HG03575 (cell line): ENCODE results near the gene UBE2Q1.
A peak's percentile ranks its signal among the peaks of the same experiment; 100 is the strongest.

ENCODE experiments used
- ATAC-seq: cut with Tn5 transposase; IDR thresholded peaks from one replicate; pipeline ENCODE4 v1.9.1; 2021; ENCODE audit not compliant: unreplicated experiment, insufficient number of reproducible peaks, low FRiP score; ENCODE audit errors: extremely low read depth

Gene UBE2Q1

DNA sequence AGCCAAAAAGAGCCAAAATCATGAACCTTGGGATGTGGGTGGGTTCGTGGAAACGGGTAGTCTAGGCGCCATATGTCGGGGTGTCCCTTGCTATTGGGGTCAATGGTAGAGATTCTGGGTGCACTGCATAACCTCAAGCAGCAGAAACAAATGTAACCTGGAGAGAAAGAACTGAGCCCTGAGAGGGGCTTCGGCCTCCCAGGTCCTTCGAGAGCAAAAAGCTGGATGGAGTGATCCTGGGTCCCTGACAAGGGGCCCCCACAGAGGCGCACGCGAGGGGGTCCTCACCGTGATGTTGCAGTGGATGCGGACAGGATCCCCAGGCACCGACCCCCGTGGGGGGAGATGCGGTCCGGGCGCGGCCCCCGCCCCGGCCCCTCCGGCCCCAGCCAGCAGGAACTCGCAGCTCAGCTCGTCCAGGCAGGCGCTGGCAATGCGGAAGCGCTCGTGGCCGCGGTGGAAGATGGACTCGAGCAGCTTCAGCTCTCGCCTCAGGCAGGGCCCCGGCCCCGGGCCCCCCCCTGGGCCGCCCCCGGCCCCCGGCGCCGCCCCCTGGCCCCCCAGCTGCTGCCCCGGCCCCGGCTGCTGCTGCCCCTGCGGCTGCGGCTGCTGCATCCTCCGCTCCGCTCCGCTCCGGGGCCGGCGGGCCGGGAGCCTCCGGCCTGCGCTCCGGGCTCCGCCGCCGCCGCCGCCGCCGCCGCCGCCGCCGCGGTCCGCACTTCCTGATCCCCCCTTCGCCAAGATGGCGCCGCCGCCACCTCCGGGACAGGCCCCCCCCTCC lies at the start of gene UBE2Q1:
Gene UBE2Q1, minus strand, starts transcription at position 724 of the 781 bp plus-strand sequence. Its CDS starts 109 bp downstream, at position 615.
- no peak for ATAC-seq

DNA sequence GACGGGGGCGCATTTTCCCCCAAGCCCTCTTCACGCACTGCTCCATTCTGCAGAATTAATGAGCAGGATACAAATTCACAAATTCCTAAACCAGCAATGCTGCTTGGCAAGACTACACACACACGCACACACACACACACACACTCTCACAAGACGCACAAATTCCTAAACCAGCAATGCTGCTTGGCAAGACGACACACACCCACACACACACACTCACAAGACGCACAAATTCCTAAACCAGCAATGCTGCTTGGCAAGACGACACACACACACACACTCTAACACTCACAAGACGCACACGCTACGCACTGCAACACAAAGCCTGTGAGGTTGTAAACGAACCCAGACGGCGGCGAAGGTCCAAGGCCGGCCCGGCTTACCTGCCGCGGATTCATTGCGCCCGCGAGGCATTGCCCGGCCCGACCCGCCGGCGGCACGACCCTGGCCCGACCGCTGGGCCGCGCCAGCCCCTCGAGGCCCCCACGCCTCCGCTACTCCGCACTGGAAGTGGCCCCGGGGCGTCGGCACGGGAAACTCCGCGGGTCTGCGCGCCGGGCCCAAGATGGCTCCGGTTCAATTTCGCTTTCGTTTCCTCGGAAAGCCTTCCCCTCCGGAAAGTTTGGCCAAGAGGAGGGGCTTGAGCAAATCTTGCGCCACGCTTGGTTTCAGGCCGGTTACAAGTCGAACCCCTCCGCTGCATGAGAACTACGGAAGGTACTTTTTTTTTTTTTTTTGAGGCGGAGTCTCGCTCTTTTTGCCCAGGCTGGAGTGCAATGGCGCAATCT lies 49.3 kb upstream of the UBE2Q1 start, which contains the start of gene ADAR:
Gene ADAR, minus strand, starts transcription at position 578 of the 788 bp plus-strand sequence. Its CDS starts 180 bp downstream, at position 398.
- peak; percentile 38 for ATAC-seq

DNA sequence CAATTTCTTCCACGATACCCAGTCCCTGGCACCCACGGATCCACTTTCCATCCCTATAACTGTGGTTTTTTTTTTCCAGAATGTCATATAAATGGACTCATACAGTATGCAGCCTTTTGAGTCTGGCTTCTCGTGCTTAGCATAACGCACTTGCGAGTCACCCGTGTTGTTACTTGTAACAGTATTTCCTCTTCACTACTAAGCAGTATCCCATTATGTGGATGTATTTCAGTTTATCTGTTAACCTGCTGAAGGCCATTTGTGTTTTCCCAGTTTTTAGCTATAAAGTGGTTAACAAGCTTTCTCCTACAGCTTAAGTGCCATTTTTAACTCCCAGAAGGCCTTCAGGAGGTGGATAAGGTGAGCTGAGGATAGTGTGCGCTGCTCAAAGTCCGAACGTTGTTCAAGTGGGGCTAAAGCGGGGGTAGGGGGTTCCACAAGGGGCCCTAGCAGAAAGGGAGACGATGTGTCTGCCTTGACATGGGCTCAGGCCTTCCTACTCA lies 48.7 kb upstream of the UBE2Q1 start:
- no peak for ATAC-seq

DNA sequence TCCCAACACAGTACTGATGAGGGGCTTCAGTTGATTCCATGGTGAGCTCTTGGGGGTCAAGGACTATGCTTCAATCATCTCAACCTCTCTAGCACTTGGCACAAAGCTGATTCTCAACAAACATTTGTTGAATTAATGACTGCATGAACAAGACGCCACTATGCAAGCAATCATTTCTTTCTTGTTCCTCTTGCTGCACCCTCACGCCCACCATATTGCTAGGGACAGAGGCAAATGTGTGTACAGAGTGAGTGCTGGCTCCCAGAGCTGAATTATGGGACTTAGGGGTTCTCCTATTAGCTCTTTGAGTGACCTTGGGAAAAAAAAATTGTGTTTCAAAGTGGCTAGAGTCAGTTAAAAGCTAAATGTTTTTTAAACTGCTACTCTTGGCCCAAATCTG lies 47.1 kb upstream of the UBE2Q1 start:
- no peak for ATAC-seq

DNA sequence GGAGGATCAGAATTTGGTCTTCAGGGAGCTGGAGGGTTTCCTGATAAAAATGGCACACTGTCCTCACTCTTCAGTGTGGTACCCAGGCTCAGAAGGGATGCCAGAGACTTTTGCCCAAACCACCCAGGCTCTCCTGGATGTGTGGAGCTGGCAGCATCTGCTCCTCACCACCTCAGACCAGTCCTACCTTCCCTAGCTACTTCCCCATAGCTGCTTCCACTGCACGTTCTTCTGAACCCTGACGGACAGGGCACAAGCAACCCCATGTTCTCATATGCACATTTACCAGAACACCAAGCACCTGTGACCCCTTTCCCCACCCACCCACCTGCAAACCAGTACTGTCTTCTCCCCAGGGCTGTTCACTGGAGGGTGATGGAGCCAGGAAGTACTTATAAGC lies 44.9 kb upstream of the UBE2Q1 start:
- ATAC-seq: no peak

DNA sequence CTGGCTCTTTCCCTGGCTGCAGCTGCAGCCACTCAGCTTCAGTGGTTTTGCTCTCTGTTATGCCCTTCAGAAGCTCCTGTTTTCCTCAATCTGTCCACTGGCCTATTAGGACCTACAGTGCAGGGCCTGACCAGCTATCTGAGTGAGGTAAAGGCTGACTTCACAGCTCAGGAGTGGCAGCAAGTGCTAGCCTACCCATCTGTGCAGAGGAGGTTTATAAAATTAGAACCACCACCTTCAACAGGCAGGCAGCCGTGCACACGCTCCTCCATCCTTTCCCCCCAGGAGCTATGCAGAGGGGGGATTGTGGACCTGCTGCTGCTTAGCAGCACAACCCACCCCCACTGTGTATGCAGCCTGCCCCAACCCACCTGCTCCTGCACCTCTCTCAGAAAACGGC lies 41.2 kb upstream of the UBE2Q1 start:
- no peak for ATAC-seq

DNA sequence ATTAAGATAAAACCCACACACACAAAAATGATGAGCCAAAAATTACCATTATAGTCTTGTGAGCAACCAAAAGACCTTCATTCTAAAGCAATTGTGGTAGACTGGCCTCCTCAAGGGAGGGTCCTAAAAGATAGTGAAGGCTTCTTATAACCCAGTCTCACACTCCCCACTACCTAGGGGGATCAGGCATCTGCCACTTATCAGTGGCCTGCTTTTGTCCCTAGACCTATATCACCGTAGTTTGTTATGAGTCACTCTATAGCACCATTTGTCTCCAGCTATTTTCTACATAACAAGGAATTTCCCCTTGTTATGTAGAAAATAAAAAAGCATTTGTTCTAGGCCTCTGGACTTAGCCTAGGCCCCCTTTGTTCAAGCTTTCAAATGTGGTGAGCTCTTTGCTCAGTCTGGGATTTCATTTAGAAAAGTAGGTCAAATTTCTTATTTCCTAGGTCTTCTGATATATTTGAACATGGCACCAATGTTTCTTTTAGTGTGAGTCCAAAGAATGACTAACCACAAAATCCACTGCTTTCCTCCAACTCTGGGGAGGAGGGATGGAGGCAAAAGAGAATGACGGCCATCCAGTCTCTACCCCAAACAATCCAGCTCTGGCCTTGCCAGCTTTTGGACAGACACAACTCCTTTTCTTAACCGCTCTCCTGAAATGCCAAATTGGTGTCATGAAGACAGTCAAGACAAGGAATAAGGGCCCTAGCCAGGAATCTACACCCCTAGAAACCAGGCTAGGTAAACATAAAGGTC lies 40.6 kb upstream of the UBE2Q1 start:
- ATAC-seq: no peak

DNA sequence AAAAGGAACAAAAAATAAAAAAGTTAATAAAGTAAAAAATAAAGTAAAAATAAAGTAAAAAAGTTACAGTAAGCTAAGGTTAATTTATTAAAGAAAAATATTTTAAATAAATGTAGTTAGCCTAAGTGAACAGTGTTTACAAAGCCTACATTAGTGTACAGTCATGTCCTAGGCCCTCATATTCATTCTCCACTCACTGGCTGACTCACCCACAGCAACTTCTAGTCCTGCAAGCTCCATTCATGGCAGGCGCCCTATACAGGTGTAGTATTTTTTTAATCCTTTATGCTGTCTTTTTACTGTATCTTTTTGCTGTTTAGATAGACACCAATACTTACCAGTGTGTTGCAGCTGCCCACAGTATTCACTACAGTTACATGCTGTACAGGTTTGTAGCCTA lies 37.2 kb upstream of the UBE2Q1 start:
- no peak for ATAC-seq

DNA sequence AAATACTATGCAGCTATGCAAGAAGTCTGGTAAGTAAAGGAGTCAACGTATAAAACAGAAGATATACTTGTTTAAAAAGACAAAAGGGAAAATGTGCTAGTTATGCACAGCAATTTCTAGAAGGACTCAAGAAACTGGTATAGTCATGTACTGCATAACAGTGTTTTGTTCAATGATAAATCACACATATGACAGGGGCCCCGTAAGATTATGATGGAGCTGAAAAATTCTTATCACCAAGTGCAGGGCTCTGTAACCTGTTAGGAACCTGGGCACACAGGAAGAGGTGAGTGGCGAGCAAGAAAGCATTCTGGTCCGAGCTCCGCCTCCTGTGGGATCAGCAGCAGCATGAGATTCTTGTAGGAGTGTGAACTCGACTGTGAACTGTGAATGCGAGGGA lies 36.3 kb upstream of the UBE2Q1 start:
- no peak for ATAC-seq

DNA sequence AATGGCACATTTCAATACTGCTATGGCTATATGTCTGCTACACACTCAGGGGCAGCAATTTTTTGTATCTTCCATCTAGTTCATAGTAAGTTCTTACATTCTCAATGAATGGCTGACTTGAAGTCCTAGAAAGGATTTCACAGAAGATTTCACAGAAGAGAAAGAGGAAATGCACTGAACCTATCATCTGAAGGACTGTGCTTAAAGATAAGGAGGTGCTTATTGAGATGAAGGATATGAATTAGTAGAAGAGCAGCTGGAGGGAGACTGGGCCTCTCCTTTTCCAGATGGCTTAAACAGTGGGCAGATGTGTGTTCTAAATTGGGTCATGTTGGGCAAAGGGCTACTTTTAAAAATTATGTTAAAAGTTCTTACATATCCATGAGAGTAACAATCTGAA lies 34.9 kb upstream of the UBE2Q1 start:
- ATAC-seq: no peak

DNA sequence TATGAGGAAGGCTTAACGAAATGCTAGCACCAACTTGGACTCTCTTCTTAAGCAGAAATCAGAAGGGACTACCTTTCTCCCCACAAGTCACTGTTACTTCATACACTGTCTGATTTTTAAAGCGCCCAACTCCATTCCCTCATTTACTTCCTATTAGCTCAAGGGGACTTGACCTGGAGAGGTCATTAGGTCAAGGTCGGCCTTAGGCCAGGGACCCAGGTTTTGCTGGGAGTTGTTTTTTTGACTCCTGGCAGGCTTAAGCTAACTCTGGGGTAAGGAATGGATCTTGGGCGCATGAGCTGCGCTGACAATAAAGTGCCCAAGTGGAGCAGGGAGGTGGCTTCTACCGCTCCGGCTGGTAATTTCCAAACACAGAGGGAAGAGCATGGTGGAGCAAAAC lies 32.7 kb upstream of the UBE2Q1 start:
- no peak for ATAC-seq

DNA sequence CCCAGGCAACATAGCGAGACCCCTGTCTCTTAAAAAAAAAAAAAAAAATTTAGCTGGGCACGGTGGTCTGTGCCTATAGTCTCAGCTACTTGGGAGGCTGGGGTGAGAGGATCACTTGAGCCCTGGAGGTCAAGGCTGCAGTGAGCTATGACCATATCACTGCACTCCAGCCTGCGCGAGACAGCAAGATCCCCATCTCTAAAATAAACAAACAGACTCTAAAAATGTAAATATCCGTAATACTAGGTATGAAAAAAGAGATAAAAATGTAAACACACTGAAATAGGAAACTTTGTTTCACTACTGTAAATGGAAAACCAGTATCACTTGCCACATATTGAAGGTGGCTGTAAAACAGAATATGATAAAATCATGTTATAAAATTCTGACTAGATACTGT lies 32.3 kb upstream of the UBE2Q1 start:
- ATAC-seq: no peak

DNA sequence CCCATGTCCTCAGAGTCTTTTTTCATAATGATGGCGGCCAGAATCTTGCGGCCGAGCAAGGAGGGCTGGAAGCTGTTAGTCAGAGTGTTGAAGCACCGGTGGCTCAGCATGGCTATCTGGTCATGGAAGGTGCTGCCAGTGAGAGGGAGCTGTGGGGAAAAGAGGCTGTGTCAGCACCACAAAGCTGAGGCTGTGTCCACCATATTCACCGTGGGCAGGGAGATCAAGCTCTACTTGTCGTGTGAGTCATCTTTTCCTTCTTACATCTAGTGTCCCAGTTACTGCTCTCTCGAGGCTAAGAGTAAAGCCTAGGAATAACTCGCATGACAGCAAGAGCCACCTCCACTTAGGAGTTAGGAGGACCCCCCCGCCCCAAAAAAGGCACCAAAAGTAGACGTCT lies 31.3 kb upstream of the UBE2Q1 start:
- no peak for ATAC-seq

DNA sequence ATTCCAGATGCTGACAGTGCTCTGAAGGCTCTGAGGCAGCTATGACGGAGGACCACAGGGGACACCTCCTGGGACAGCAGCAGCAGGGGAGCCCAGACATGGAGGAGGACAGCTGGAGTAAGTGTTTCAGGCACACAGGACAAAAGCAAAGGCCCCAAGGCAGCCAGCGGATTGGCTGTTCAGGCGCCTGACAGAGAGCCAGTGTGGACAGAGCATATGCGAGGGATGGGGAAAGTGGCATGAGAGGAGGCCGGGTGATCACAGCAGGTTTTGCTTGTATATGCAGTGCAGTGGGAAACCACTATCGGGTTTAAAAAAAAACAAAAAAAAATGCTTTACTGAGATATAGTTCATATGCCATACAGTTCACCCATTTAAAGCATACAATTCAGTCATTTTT lies 28.2 kb upstream of the UBE2Q1 start:
- no peak for ATAC-seq

DNA sequence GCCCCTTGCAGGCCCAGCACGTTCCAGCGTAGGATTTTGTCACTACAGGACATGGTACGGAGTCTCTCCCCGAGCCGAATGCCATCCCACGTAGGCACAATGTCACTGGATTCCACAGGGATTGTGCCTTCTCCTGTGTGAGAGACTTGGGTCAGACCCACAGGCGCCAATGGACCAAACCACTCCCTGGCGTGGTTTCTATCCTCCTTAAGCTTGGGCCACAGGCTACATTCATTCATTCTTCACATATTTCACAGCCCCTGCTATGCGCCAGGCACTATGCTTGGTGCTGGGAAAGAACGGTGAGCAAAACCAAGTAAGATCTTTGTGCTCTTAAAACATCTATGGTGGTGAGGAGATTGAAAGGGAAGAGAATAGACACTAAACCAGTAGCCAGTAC lies 27.8 kb upstream of the UBE2Q1 start:
- ATAC-seq: no peak

DNA sequence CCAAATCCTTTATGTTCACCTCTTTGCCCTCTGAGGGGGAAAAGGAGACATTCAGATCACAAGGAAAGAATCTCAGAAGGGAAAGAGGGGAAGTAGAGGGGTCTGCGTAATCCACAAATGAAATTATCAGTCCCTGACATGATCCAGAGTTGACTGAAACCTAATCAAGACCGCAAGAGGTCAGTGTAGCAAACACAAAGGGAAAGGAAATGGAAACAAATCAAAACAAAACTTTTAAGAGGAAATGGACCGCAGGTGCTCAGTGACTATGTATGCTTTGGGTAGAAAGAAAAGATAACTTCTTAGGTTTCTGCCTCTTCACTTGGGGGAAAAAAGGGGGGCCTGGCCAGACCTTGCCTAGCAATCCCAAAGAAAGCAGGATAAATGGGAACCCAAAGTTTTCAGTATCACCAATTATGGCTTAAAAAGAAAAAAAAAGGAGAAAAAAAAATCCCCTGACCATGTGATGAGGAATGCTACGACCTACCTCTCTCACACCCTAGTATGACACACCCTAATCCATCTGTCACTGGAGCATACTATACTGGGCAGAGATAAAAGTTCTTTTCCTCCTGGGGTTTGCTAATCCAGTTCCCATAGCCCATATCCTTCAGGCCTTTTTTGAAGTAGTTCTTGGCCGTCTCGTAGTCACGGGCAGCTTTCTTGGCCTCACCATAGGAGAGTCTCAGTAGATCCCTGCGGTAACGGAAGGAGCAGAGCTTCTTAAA lies 26.0 kb upstream of the UBE2Q1 start:
- no peak for ATAC-seq

DNA sequence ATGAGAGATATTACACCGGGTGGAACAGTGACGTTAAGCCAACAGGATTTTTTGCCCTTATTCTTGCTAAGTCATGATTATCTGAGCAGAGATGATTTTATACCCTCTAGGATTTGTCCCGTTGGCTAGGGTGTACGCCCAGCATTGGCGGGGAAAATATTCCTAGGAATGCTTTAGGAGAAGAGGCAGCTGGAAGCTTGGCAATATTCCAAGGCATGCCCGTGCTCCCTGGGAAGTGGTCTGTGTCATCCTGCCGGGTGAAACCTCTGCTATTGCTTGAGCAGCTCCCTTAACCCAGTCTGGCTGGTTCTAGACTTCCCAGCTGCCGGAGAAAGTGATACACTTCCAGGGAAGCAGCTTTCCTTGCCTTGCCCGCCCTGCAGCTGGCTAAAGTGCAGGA lies 25.3 kb upstream of the UBE2Q1 start:
- ATAC-seq: no peak

DNA sequence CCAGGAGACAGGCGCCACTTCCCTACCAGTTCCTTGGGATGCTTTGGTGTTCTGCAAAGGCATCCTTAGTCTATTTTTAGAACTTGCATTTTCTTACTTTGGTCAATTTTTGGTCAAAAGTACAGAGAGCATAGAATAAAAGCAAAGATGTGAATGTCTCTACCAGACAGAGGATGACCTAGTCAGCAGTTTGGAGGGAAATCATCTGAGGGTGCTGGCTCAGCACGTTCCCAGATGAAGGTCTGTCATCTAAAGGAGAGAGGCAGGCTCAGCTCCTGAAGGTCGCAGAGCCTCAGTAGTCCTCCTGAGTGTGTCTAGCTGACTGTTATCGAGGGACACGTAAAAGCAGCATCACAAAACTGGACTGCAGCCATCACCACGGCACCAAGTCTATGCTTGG lies 24.4 kb upstream of the UBE2Q1 start:
- ATAC-seq: no peak

DNA sequence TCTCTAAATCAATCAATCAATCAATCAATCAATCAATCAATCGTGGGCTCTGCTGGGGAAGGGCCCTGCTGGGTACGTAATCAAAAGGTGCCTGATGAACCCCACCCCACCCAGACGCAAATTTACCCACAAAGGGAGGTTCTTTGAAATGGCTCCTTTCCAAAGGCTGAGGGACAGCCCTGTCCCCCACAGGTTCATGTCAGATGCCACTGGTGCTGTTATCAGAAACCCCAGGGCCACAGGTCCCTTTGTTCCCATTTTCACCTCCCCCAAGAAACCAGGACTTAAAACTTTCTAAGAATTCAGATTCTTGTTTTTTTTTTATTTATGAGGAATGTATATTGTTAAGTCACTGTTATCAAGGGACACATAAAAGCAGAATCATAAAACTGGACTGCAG lies 23.3 kb upstream of the UBE2Q1 start:
- ATAC-seq: no peak
